Esophagus mucosa (tissue), 1 donor: ENCODE data around the gene PRIMPOL. TPM values are rescaled to one million over a fixed set of nuclear protein-coding genes. Genes with fewer than 3 reads are reported as not detected.
A peak's percentile ranks its signal among the peaks of the same experiment; 100 is the strongest.
"Not testable (repeated sequence)": the region's sequence is repeated elsewhere in the genome, so short reads cannot be mapped to it uniquely, and the experiment has no call there.

Experiments
- ATAC-seq: fragments of 200-7000 bp; cut with Tn5 transposase; one replicate; pipeline ENCODE4 v1.9.1; 2020
- total RNA-seq: library from RNA; stranded (reverse); gene quantifications from one replicate; pipeline ENCODE4 v1.2.4, GENCODE V29; 2023
- donor health status: DM: yes; HTN: yes; CAD: no.

Gene PRIMPOL
- total RNA-seq, 1 donor from 2014 or later, result 9.9 TPM

DNA sequence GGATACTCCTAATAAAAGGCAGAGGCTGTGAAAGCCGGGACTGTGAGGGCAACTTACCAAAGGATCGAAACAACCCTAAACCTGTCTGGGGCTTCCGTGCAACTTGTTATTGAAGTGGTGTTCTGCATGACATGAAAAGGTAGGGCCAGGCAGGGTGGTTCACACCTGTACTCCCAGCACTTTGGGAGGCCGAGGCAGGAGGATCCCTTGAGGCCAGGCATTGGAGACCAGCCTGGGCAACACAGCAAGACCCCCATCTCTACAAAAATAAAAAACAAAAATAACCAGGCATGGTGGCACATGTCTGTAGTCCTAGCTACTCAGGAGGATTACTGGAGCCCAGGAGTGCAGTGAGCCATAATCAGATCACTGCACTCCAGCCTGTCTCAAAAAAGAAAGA lies 12.6 kb upstream of the PRIMPOL start:
- ATAC-seq, result no peak

- ATAC-seq, result no peak
Observed at GRCh38 chr4:184641022-184641421, 8.5 kb upstream of the PRIMPOL start.

DNA sequence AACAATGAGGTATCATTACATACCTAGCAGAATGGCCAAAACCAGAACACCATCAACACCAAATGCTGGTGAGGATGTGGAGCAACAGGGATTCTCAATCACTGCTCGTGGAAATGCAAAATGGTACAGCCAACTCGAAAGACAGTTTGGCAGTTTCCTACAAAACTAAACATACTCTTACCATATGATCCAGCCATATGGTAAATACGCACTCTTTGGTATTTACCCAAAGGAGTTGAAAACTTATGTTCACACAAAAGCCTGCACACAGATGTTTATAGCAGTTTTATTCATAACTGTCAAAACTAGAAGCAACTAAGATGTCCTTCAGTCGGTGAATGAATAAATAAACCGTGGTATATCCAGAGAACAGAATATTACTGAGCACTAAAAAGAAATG lies 8.1 kb upstream of the PRIMPOL start:
- ATAC-seq, result no peak

GRCh38 chr4:184643731-184644130 lies 5.8 kb upstream of the PRIMPOL start:
- no peak for ATAC-seq

DNA sequence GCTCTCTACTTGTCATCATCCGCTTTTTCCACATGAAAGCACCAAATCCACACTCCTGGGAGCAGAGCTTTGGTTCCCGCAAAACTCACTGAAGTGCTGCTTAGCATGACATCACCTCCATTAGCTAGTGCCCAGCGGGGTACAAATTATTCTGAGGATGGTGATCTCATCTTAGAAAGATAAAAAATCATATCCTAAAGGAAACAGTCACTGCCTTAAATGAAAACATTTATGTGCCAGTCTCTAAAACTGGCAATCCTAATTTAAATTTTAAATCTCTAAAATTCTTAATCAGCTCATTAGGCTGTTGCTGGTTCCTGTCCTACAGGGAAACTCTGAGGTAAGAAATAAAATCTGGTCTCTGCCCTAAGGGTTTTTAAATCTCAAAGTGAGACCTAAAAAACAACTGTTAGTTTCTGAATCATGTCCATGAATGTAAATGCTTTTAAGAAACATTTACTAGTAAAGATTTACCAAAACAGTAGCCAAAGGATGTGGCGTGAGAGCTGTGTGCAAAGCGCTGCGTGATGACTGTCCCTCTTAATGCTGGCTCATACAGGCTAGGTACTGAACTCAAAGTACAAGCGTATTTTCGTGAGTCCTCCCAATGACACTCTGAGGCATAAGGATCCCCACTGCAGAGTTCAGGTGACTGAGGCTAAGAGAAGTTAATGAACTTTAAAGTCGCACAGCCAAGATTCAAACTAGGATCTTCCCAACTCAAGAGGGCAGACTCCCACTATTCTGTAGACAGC lies 4.8 kb upstream of the PRIMPOL start:
- no peak for ATAC-seq

GRCh38 chr4:184645904-184646610 lies 3.5 kb upstream of the PRIMPOL start:
- no peak for ATAC-seq

DNA sequence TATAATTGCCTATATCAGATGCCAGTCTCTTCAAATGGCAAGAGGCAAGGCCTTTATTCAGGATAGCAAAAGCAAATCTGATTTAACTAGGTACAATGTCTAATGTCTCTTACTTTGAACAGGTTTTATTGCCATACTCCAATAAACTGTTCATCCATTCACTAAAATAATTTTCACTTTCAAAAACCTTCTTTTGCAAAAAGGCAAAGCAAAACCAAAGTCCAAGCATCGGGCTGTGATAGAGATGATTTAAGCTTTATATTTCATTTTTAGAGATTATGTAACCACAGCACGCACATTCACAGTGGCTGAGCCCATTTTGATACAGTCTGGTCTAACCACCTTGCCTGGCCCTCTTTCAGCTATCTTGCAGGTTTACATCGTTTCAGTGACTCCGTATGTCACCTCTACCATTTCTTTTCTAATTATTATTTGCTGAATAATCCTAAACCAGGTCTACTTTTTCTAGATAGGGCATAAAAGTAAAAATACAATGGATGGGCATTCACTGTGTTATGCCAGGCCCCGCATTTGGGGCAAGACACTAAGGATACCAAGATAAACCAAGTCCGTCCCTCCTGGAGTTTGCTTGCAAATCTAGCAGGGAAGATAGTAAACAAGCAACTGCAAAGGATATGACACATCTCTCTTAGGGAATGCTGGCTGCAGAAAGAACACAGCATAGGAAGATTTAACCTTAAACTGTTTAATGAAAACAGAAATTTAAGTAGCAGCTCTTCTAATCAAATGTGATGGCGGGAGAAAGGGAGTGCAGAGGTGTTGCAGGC lies 2.1 kb upstream of the PRIMPOL start:
- ATAC-seq, result no peak

- ATAC-seq, result no peak
Observed at GRCh38 chr4:184648054-184648312, 1.6 kb upstream of the PRIMPOL start.

DNA sequence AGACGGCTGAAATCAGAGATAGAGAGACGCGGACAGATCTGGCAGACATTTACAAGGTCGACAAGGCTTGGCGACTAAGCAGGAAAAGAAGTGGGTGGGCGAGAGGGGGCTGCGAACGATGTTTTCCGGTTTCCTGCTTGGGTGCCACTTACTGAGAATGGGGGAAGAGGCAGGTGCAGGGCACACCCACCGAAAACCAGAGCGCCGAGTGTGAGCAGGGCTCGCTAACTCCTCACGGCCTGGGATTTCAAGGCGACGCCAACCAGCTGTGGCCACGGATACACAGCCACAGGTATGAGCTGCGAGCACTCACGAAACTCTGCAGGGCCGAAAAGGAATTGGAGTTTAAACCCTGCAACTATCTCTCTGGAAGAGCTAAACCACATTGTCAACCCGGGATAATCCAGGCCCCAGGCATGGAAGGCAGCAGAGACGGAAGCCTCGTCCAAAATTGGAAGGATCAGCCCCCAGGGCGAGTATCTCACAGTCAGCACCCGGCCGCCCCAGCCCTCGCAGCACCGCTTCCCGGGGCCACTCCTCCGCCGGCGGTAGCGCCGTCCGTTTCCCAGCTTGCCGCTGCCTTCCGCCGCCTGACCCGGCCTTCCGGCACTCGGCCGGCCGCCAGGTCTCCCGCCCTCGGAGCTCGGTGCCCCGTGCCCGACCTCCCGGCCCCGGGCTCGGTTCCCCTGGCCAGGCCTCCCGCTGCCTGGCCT lies 1.1 kb upstream of the PRIMPOL start:
- peak; percentile 54 for ATAC-seq

GRCh38 chr4:184649971-184650855 lies 675 bp downstream of the PRIMPOL start:
- ATAC-seq, result peak; percentile 19

- no peak for ATAC-seq
Observed at GRCh38 chr4:184651899-184652298, 2.4 kb downstream of the PRIMPOL start.

DNA sequence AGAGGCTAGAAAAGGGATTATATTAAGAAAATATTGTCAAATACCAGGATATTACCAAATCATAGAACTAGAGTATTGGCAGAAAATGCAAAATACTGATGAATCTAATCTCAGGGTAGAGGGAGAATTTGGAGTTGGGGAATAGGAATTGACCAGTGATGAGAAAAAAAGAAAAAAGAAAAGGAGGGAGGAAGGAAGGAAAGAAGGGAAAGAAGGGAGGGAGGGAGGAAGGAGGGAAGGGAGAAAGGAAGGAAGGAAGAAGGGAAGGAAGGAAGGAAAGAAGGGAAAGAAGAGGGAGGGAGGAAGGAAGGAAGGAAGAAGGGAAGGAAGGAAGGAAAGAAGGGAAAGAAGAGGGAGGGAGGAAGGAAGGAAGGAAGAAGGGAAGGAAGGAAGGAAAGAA lies 3.1 kb downstream of the PRIMPOL start:
- ATAC-seq, result not testable (repeated sequence)

DNA sequence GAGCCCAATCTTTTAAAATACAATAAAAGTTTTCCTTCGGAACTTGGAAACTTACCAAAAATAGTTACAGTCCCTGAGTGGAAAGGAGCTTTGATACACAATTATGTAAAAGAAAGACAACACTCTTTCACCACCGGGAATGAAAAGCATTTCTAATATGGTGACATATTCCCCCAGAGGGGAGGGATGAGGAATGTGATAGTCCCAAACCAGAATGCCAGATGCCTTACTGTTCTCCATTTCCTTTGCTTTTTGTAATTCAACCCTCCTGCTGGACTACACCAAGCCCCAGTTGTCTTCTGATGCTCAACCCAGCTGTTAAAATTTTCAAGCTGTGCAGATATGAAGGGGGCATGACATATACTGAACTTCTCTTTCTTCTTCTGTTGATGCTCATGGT lies 4.1 kb downstream of the PRIMPOL start:
- ATAC-seq, result no peak

- no peak for ATAC-seq
Observed at GRCh38 chr4:184655889-184656869, 6.6 kb downstream of the PRIMPOL start.

DNA sequence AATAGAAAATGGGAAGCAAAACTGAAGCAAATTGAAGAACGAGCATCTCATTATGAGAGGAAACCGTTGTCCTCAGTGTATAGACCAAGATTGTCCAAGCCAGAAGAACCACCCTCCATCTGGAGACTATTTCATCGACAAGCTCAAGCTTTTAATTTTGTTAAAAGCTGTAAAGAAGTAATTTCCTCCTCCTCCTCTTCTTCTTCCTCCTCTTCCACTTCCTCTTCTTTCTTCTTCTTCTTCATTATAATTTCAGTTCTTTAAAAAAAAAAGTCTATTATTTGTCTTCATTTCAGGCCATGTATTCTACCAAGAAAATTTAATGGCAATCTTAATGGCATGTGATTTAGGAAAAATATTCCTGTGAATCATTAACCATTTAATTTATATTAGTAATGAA lies 7.6 kb downstream of the PRIMPOL start:
- no peak for ATAC-seq

- not testable (repeated sequence) for ATAC-seq
Observed at GRCh38 chr4:184657820-184658219, 8.3 kb downstream of the PRIMPOL start.

GRCh38 chr4:184660978-184661377 lies 11.4 kb downstream of the PRIMPOL start:
- ATAC-seq, result no peak

DNA sequence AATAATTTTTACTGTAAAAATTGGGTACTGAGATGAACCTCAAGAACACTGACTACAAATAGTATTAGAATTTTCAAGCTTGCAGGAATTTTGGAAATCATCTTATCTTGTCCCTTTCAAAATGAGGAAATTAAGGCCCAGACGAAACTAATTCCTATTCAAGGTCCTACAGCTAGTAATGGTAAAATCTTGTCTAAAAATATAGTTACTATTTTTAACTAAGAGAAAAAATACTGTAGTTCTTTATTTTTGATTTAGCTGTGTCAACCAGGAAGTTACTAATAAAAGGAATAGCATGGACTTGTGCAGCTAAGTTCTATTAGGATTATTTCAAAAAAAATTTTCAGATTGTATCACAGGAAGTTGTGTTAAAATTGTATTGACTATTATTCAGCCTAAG lies 12.7 kb downstream of the PRIMPOL start:
- ATAC-seq, result no peak

GRCh38 chr4:184664445-184665210 lies 15.1 kb downstream of the PRIMPOL start:
- ATAC-seq, result no peak

GRCh38 chr4:184666670-184667069 lies 17.1 kb downstream of the PRIMPOL start:
- no peak for ATAC-seq
